Liver (tissue), 9 donors: ENCODE measurements around the gene RAPH1. TPM values are rescaled to one million over a fixed set of nuclear protein-coding genes. Genes with fewer than 3 reads are reported as not detected.
A peak's percentile ranks its signal among the peaks of the same experiment; 100 is the strongest.

Experiments
- DNase-seq: peaks from one replicate; pipeline ENCODE4 v3.0.0-alpha.2; 2017; ENCODE audit warnings: low spot score
- H3K27ac ChIP-seq, 2 donors: one replicate each; pipeline ENCODE4 v1.7.0; 2013; ENCODE audit warnings: inconsistent platforms in 2 of 2, low read length in 2 of 2, control low read depth in 1 of 2, low read depth in 1 of 2, mild to moderate bottlenecking in 1 of 2
- H3K27me3 ChIP-seq, 4 donors: one replicate each; pipeline versions ENCODE4 v1.6.1 to v1.7.0; 2013; ENCODE audit warnings: low read length in 3 of 4, inconsistent platforms in 1 of 4, mild to moderate bottlenecking in 1 of 4, moderate library complexity in 1 of 4; ENCODE audit not compliant: control insufficient read depth in 4 of 4, insufficient read depth in 4 of 4
- H3K36me3 ChIP-seq, 4 donors: one replicate each; pipeline versions ENCODE4 v1.6.1 to v1.7.0; 2013; ENCODE audit warnings: low read length in 3 of 4, mild to moderate bottlenecking in 3 of 4, low read depth in 1 of 4, moderate library complexity in 1 of 4; ENCODE audit not compliant: control insufficient read depth in 4 of 4, insufficient read depth in 3 of 4
- H3K4me1 ChIP-seq, 4 donors: one replicate each; pipeline versions ENCODE4 v1.6.1 to v1.7.0; 2013; ENCODE audit warnings: low read length in 3 of 4, mild to moderate bottlenecking in 3 of 4, moderate library complexity in 1 of 4; ENCODE audit not compliant: control insufficient read depth in 4 of 4, insufficient read depth in 4 of 4
- H3K4me3 ChIP-seq, 3 donors: one replicate each; pipeline versions ENCODE4 v1.6.1 to v1.7.0; 2013; ENCODE audit warnings: low read length in 3 of 3, control low read depth in 1 of 3, low read depth in 1 of 3, mild to moderate bottlenecking in 1 of 3
- H3K9ac ChIP-seq, 2 donors: one replicate each; pipeline ENCODE4 v1.7.0; 2013; ENCODE audit warnings: low read length in 2 of 2, mild to moderate bottlenecking in 2 of 2, moderate library complexity in 2 of 2, control low read depth in 1 of 2, low read depth in 1 of 2
- H3K9me3 ChIP-seq, 4 donors: one replicate each; pipeline versions ENCODE4 v1.6.1 to v1.7.0; 2013; ENCODE audit warnings: low read length in 3 of 4; ENCODE audit not compliant: control insufficient read depth in 4 of 4
- ATF3 ChIP-seq: IDR thresholded peaks from 2 replicates; pipeline ENCODE4 v1.6.1; 2016; ENCODE audit warnings: antibody characterized with exemption
- CTCF ChIP-seq: fragments of 150-350 bp; IDR thresholded peaks from 2 replicates; pipeline ENCODE4 v1.5.1; 2017; ENCODE audit warnings: improper control_type of control experiment, low read depth, low read length; ENCODE audit not compliant: missing input control
- EGR1 ChIP-seq, 2 donors: IDR thresholded peaks; 2 replicates each; pipeline ENCODE4 v1.6.1; 2016 to 2018; ENCODE audit warnings: antibody characterized with exemption in 2 of 2, low read depth in 2 of 2
- FOXA1 ChIP-seq: IDR thresholded peaks from 2 replicates; pipeline ENCODE4 v1.6.1; 2016; ENCODE audit warnings: antibody characterized with exemption
- FOXA2 ChIP-seq: IDR thresholded peaks from 2 replicates; pipeline ENCODE4 v1.6.1; 2016; ENCODE audit warnings: antibody characterized with exemption
- GABPA ChIP-seq, 2 donors: IDR thresholded peaks in 1 of 2; conservative IDR thresholded peaks in 1 of 2; 2 replicates each; pipeline ENCODE4 v1.6.1; 2016; ENCODE audit warnings: antibody characterized with exemption in 2 of 2, mild to moderate bottlenecking in 1 of 2, moderate library complexity in 1 of 2
- HNF4A ChIP-seq, 2 donors: conservative IDR thresholded peaks; 2 replicates each; pipeline ENCODE4 v1.6.1; 2016; ENCODE audit warnings: antibody characterized with exemption in 2 of 2, mild to moderate bottlenecking in 2 of 2
- HNF4G ChIP-seq: IDR thresholded peaks from 2 replicates; pipeline ENCODE4 v1.6.1; 2016; ENCODE audit warnings: antibody characterized with exemption
- JUND ChIP-seq, 2 donors: IDR thresholded peaks; 2 replicates each; pipeline ENCODE4 v1.6.1; 2016; ENCODE audit warnings: antibody characterized with exemption in 2 of 2
- MAX ChIP-seq: IDR thresholded peaks from 2 replicates; pipeline ENCODE4 v1.6.1; 2016; ENCODE audit warnings: antibody characterized with exemption
- NR2F2 ChIP-seq: IDR thresholded peaks from 2 replicates; pipeline ENCODE4 v1.6.1; 2016; ENCODE audit warnings: antibody characterized with exemption
- RAD21 ChIP-seq, 2 donors: IDR thresholded peaks; 2 replicates each; pipeline ENCODE4 v1.6.1; 2016; ENCODE audit warnings: antibody characterized with exemption in 2 of 2, mild to moderate bottlenecking in 2 of 2
- REST ChIP-seq: IDR thresholded peaks from 2 replicates; pipeline ENCODE4 v1.6.1; 2016; ENCODE audit warnings: antibody characterized with exemption, mild to moderate bottlenecking
- RXRA ChIP-seq, 2 donors: IDR thresholded peaks; 2 replicates each; pipeline ENCODE4 v1.6.1; 2017 to 2018; ENCODE audit warnings: antibody characterized with exemption in 2 of 2, mild to moderate bottlenecking in 1 of 2
- SP1 ChIP-seq: IDR thresholded peaks from 2 replicates; pipeline ENCODE4 v1.6.1; 2018; ENCODE audit warnings: antibody characterized with exemption, mild to moderate bottlenecking
- TAF1 ChIP-seq: conservative IDR thresholded peaks from 2 replicates; pipeline ENCODE4 v1.6.1; 2016; ENCODE audit warnings: antibody characterized with exemption, mild to moderate bottlenecking
- YY1 ChIP-seq: IDR thresholded peaks from 2 replicates; pipeline ENCODE4 v1.6.1; 2016; ENCODE audit warnings: antibody characterized with exemption, mild to moderate bottlenecking
- ZBTB33 ChIP-seq: IDR thresholded peaks from 2 replicates; pipeline ENCODE4 v1.6.1; 2016; ENCODE audit warnings: antibody characterized with exemption
- WGBS: extraction: QIAGEN DNeasy Blood & Tissue Kit; methylation state at CpG from one replicate; pipeline ENCODE4 v1.1.7; 2013; 5-methylcytosine and 5-hydroxymethylcytosine counted together
- polyA plus RNA-seq, 2 donors: library from polyadenylated mRNA; stranded (reverse) in 1 of 2; unstranded in 1 of 2; fragments of 200-250 nt in 1 of 2; fragments of >200 nt in 1 of 2; fragmentation: Nextera tagmentation in 1 of 2; extraction: Ambion mirVana in 1 of 2; gene quantifications; one replicate each; pipeline versions ENCODE4 v1.2.1 to v1.2.3, GENCODE V29; 2013 to 2015
- total RNA-seq, 2 donors: library from RNA; depleted of rRNA; stranded (reverse); fragments of >200 nt; gene quantifications; one replicate each; pipeline ENCODE4 v1.2.3, GENCODE V29; 2014
- donor health status: healthy.
- donor health status: healthy.
- donor health status: healthy.
- donor health status: healthy.
- donor health status: healthy.

The RAPH1 gene
- total and polyA plus RNA-seq, 4 donors, result 7.0 to 83.1 (median 19.4) TPM

- Histone ChIP-seq H3K4me3 (no peak overlapping the region), H3K27me3 (no peaks in the 10 kb centered on the region), H3K36me3 (peaks cover 10 to 76% (median 54%) of the 10 kb centered on the region in 4 donors), H3K9me3 (no peaks in the 10 kb centered on the region), H3K27ac (no peak overlapping the region), H3K9ac (no peak overlapping the region), H3K4me1 (no peaks in the 10 kb centered on the region)
- no peak for DNase-seq
- 8% methylated on average over 1 of the region's 1 CpG for WGBS
- TF ChIP-seq RXRA (IDR thresholded peaks at IDR 0.05), result no peak
- no peak for TF ChIP-seq REST
- TF ChIP-seq CTCF, result peak; percentile 61
- TF ChIP-seq FOXA1, result no peak
- TF ChIP-seq HNF4G, result no peak
- TF ChIP-seq RAD21 (IDR thresholded peaks at IDR 0.05), result peak; percentile 79 to 82
- TF ChIP-seq GABPA (IDR thresholded peaks at IDR 0.05 in 1 of 2, conservative IDR thresholded peaks at IDR 0.05 in 1 of 2), result no peak
- TF ChIP-seq HNF4A (conservative IDR thresholded peaks at IDR 0.05), result no peak
- TF ChIP-seq NR2F2, result no peak
- TF ChIP-seq JUND (IDR thresholded peaks at IDR 0.05), result no peak
- TF ChIP-seq ATF3, result no peak
- no peak for TF ChIP-seq TAF1
- no peak for TF ChIP-seq ZBTB33
- no peak for TF ChIP-seq FOXA2
- no peak for TF ChIP-seq MAX
- no peak for TF ChIP-seq EGR1 (IDR thresholded peaks at IDR 0.05; ENCODE audit: low read depth in 2 of 2)
- no peak for TF ChIP-seq YY1
- TF ChIP-seq SP1, result no peak
Measured at GRCh38 chr2:203453858-203454451, 81.1 kb downstream of the RAPH1 start.
